Panc1 (cell line): ENCODE data around the gene NUP58.

Experiments
- CTCF ChIP-seq: fragments of 450-650 bp; IDR thresholded peaks from 2 replicates; pipeline ENCODE4 v1.5.1; 2017; ENCODE audit warnings: mild to moderate bottlenecking
- REST ChIP-seq, 2 experiments: IDR thresholded peaks; 2 replicates each; pipeline ENCODE4 v1.6.1; 2011 to 2012; ENCODE audit warnings: low read depth in 2 of 2, control low read depth in 1 of 2, low read length in 1 of 2, mild to moderate bottlenecking in 1 of 2, moderate library complexity in 1 of 2; ENCODE audit not compliant: insufficient read depth in 1 of 2
- TCF7L2 ChIP-seq: IDR thresholded peaks from 2 replicates; pipeline ENCODE4 v1.6.1; 2011; ENCODE audit warnings: mild to moderate bottlenecking, low read depth, low read length, inconsistent platforms

- TF ChIP-seq CTCF: no peak
- no peak for TF ChIP-seq REST (IDR thresholded peaks at IDR 0.05; ENCODE audit: insufficient read depth in 1 of 2, low read depth in 2 of 2, low read length in 1 of 2)
- TF ChIP-seq TCF7L2: no peak
These were observed 5.7 kb upstream of the NUP58 start for GRCh38 chr13:25295701-25296100.
